DMS 273 treated with DMSO at 0.1 percent for 48 hours (cell line): ENCODE data around the gene COL25A1.
"Not testable (repeated sequence)": the region's sequence is repeated elsewhere in the genome, so short reads cannot be mapped to it uniquely, and the experiment has no call there.

Experiments used
- DNase-seq: peaks from one replicate; lab custom pipeline; 2025; lab: John Stamatoyannopoulos, UW

The COL25A1 gene

DNA sequence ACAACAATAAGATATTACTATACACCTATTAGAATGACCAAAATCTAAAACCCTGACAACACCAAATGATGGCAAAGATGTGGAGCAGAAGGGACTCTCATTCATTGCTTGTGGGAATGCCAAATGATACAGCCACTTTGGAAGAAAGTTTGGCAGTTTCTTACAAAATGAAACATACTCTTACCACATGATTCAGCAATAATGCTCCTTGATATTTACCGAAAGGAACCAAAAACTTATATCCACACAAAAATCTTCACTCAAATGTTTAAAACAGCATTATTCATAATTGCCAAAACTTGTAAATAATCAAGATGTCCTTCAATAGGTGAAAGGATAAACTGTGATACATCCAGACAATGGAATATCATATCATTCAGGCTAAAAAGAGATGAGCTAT is 180.9 kb downstream of the COL25A1 start:
- no peak for DNase-seq

DNA sequence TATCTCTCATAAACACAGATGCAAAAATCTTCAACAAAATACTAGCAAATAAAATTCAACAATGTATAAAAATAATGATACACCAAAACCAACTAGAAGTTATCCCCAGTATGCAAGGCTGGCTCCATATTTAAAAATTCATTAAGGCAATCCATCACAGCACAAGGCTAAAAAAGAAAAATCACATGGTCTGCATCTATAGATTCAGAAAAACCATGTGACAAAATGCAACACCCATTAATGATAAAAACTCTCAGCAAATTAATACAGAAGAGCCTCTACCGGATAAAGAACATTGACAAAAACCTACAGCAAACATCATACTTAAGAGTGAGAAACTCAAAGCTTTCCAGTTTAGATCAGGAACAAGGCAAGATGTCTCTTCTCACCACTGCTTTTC is 182.6 kb downstream of the COL25A1 start:
- DNase-seq: no peak

- no peak for DNase-seq
These were observed 183.8 kb downstream of the COL25A1 start for GRCh38 chr4:109118635-109119034.

DNA sequence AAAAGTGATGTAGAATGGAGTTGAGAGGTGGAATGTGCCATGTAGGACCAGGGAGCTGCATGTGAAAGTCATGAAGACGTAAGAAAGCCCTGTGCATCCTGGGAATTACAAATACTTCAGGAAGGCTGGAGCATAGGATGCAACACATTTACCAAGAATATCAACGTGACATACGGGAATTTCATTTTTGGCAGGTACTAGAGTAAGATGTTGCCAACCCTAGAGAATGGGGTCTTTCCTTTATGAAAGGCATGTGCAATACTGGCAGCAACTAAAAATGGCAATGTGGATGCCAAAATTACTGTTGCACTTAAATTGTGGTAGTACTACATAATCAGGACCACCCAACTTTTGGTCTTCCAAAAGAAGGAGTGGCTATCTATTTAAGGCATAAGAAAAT is 188.0 kb downstream of the COL25A1 start:
- DNase-seq: no peak

- DNase-seq: no peak
These were observed 188.9 kb downstream of the COL25A1 start for GRCh38 chr4:109113521-109113920.

DNA sequence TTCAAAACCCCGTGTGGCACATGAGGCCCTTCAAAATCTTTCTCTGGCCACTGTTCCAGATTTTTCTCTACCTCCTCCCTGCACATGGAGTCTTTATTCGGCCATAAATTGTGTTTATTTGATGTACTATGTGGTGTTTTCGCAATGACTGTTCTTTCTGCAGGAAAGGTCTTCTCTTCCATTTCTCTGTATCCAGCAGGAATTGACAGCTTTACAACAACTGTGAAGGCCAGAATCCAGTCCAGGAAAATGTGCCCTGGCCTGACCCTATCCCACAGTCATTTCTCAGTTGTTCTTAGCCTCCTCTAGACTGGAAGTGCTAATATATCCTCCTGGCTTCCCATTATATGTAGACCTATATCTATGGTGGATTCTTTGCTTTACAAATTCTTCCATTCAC is 191.4 kb downstream of the COL25A1 start:
- no peak for DNase-seq

DNA sequence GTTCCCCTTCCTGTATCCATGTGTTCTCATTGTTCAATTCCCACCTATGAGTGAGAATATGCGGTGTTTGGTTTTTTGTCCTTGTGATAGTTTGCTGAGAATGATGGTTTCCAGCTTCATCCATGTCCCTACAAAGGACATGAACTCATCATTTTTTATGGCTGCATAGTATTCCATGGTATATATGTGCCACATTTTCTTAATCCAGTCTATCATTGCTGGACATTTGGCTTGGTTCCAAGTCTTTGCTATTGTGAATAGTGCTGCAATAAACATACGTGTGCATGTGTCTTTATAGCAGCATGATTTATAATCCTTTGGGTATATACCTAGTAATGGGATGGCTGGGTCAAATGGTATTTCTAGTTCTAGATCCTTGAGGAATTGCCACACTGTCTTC is 194.2 kb downstream of the COL25A1 start:
- DNase-seq: not testable (repeated sequence)

DNA sequence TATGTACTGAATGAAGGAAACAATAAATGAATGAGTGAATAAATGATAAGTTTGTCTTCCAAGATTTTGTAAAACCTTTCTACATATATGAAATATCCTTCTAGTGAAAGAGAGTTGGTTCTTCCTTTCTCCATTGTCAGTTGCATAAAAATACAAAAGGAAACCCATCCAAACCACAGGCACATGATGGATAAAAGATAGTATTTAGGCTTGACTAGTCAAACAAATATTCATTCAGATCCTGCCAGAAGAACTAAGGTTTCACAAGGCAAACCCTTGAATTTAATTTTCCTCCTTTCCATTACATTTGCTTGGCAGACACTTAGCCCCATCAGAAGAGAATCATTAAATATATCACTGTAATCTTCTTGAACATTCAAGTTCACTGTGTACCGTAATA is 208.4 kb downstream of the COL25A1 start:
- DNase-seq: no peak

DNA sequence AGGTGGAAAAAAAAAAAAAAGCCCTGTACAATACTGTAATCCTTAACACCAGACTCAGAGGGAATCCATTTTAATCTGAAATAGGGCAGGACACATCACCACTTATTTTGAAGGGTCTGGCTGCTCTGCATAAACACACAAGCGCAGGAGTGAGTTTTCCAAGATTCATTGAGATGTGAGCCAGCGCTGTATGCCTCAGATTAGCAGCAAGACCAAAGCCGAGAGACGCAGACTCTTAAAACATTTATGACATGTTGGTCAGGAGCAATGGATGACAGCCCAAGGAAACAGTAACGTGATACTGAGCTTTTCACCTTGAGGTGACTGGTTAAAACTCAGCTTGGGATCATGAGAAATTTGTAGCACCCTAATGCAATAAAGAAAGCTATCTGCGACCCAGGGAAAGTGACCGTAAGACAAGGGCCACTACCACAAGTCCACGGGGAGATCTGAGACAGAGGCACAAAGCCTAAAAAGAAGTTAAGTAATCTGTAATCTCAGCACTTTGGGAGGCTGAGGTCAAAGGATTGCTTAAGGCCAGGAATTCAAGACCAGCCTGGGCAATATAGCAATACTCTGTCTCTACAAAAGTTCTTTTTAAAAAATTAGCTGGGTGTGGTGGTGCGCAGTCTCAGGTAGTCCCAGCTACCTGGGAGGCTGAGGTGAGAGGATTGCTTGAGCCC is 210.6 kb downstream of the COL25A1 start:
- DNase-seq: no peak

DNA sequence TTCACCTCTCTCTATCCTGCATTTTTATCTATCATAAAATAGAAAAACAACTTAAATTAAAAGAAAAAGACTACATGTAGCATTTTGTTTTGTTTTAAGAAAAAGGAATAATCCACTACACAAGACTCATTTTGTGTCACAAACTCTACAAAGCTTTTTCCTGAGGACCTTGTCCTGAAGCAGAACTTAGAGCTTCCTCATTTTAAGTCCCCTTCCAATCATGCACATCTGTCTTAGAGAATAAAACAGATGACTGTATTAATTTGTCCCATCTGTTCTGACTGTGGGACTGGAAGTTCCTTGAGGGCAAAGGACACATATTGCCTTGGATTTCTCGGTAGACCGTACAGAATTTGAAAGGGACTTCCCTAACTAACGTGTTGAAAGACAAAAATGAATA is 218.5 kb downstream of the COL25A1 start:
- no peak for DNase-seq

- no peak for DNase-seq
These were observed 222.7 kb downstream of the COL25A1 start for GRCh38 chr4:109079731-109080130.

DNA sequence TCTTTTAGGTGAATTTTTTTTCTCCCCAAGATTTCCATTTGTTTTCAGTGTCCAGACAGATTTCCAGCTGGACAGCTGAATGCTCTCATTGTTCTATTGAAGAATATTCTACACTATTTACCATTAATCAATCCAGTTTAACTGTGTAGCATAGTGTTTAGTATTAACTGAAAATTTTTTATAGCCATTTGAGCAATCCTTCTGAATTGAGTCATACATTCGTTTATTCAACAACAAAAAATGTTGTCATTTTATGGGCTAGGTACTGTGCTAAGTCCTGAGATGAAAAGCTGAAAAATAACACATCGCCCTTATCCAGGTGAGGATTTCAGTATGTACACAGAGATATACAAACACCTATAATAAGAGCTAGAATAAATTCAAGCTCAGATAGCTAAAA is 223.3 kb downstream of the COL25A1 start:
- no peak for DNase-seq

DNA sequence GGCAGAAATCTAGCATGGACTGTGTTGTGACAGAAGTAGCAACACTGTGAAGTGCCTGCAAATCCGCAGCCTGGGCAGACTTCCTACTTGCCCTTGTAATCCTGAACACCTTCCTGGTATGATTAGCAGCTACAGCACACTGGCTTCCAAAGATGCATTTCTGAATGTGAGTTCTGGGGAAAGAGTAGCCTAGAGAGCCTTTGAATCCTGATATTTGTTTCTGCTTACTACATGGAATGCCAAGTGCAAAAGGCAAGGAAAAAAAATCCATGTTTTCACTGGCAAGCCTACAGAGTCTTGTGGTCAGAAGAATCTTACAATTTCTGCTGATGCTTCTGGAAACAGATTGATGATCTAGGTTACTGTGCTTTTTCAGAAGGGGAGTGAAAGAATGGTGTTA is 223.7 kb downstream of the COL25A1 start:
- DNase-seq: no peak

GRCh38 chr4:109077505-109077904 is 225.0 kb downstream of the COL25A1 start:
- no peak for DNase-seq

DNA sequence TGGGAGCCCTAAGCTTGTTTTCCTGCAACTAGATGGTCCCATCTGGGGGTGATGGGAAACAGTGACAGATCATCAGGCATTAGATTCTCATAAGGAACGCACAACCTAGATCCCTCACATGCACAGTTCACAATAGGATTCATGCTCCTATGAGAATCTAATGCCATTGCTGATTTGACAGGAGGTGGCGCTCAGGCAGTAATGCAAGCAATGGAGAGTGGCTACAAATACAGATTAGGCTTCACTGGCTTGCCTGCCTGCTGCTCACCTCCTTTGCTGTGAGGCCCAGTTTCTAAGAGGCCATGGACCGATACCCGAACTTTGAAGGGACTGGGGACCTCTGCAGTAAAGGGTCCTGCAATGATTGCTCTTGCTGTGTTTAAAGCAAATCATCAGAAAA is 225.7 kb downstream of the COL25A1 start:
- DNase-seq: not testable (repeated sequence)

DNA sequence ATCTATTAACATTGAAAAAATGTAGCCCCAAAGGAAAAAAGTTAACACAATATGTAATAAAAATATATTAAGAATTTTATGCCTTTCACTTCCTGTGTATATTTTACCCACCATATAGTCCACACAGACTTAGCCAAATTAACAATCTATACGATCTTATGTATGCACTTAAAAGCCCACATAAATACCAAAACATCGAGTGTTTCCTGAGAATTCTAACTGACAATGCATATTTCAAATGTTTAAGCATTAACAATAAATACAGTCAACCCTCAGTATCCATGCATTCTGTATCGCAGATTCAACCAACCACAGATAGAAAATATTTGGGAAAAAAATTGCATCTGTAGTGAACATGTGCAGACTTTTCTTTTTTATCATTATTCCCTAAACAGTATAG is 226.8 kb downstream of the COL25A1 start:
- no peak for DNase-seq

DNA sequence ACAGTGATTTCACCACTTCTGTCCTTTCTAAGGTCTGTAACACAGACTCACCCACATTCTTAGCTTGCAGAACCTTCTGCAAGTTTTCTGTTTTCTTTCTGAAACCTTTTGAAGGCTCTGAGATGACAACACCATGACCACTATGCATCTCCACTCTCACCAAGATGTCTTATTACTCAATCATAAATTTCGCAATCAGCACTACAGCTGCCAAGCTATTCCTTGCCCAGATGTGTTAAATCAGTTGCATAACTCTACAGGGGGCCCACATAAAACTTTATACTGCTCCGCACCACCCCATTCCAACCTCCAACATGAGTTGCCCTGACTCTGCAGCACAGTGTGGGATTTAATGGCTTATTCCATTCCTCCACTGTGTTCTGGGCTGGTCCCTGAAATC is 229.9 kb downstream of the COL25A1 start:
- no peak for DNase-seq

GRCh38 chr4:109070677-109071076 is 231.8 kb downstream of the COL25A1 start:
- not testable (repeated sequence) for DNase-seq

DNA sequence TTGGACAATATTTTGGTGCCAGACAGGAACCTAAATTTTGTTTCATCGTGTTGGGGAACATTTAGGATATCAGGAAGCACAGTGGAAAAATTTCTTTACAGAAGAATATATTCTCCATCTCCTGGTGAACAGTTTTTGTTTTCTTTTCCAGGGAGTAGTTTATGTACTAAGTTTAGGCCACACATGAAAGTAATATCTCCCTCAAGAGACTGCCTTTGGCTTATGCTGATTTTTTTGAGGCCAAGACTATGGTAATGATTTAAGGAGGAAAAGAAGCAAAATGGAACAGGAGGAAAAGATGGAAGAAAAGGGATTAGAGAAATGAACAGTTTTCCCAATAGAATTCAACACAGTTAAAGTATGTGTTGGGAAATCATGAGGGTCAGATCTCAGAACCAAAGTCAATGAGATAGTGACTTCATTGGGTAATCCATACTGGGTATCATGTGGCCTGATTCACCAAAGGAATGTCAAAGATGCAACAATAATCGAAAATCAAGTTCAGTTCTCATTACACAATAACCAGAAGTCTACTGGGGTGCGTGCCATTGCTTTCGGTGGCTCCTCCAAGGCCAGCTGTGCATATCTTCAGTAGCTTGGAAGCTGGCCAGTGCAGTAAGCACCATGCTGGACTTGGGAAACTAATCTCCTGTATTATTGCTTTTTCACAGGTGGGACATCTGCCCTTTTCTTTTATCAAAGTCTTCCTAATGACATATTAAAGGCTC is 234.8 kb downstream of the COL25A1 start:
- DNase-seq: no peak

DNA sequence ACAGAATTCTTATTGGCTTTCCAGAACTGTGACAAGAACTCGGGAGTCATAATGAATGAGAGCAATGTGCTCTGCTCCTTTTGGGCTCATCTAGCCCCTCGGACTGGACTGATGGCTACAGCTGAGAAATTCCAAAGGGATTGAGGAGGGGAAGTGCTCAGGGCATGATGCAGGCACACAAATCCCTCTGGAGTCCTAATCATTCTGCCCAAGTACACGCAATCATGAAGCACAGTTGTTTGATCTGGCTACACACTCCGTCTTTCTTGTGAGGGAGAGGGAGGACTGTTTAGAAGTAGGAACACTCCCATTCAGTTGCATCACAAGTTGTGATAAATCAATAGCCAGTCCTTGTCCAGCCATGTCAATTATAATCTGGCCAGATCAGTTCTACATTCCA is 237.5 kb downstream of the COL25A1 start:
- DNase-seq: no peak

DNA sequence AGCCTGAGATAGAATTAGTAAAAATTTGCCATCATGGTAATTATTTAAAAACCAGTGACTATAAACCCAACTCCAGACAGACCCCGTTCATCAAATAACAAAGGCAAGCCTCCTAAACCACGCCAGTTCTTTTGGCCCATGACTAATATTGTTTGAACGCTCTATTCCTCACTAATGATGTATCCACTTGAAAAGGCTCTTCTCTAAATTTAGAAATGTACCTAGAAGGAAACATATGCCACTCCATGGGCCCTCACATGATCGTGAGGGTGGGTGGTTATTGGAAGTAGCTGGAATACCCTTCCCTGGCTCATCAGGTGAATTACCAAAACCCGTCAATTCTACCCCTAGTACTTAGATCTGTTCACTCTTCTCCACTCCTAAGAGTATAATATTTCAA is 249.2 kb downstream of the COL25A1 start:
- DNase-seq: no peak

DNA sequence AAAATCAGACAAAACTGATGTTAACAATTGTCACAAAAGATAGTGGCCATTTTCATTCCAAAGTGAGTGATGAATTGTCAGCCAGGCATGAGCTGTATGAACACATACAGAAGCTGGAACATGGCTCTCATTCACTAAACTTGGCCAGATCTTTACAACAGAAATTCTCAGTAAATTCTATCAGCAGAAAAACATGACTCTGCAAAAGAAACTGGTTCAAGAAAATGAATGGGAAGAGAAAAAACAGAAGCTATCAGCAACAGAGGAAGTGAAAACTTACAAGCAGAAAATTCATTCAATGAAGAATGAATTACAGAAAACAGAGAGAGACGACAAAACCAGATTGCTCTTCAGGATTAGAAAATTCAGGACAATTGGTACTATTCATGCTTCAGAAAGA is 249.6 kb downstream of the COL25A1 start:
- DNase-seq: no peak

GRCh38 chr4:109051054-109051453 is 251.4 kb downstream of the COL25A1 start:
- DNase-seq: no peak

DNA sequence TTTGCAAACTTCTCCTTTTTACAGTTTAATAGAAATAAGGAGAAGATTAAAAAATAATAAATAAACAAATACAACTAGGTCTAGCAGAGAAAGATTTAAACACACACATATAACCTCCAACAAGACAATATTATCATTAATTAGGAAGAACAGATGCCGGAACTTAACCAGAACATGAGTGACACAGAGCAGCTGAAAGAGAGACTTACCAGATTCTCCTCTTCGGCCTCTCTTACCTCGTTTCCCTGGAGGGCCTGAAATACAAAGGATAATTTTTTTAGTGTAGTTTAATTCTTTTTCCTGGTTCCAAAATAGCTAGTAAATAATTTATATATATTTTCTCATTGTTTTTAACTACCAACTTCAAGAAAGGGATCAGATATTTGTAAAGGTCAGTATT is 252.5 kb downstream of the COL25A1 start:
- DNase-seq: no peak
